Testis (tissue), 2 donors: ENCODE data around the gene SLC7A5.

ENCODE experiments used
- CTCF ChIP-seq, 3 experiments: fragments of 450-650 bp in 2 of 3; fragments of 200-600 bp in 1 of 3; sonication (generic) in 1 of 3; IDR thresholded peaks; one replicate each; pipeline ENCODE4 v1.5.1; 2016 to 2019; ENCODE audit warnings: antibody characterized with exemption in 3 of 3, mild to moderate bottlenecking in 2 of 3, moderate library complexity in 1 of 3
- POLR2A ChIP-seq: fragments of 450-650 bp; IDR thresholded peaks from one replicate; pipeline ENCODE4 v1.6.1; 2017; ENCODE audit warnings: antibody characterized with exemption, mild to moderate bottlenecking, moderate library complexity

GRCh38 chr16:87836346-87836843, 32.9 kb downstream of the SLC7A5 start:
- TF ChIP-seq POLR2A (no peak), CTCF (IDR thresholded peaks at IDR 0.05) (no peak)
